HEK293T (cell line): ENCODE data around the gene PIBF1.

Experiments used
- CTCF ChIA-PET: fragments of 350-600 bp; formaldehyde crosslinking; extraction: SDS; loops from one replicate; lab custom pipeline; 2021; ENCODE audit warnings: antibody characterized with exemption, inconsistent platforms; lab: Yijun Ruan, JAX
- POLR2A ChIA-PET: fragments of 350-600 bp; formaldehyde crosslinking; extraction: SDS; loops from one replicate; lab custom pipeline; 2020; ENCODE audit warnings: antibody characterized with exemption, inconsistent platforms; lab: Yijun Ruan, JAX
- DNase-seq: peaks from one replicate; pipeline ENCODE4 v3.0.0; 2012; ENCODE audit warnings: mixed read lengths; ENCODE audit errors: extremely low spot score
- ARNT ChIP-seq: fragments of 450-650 bp; IDR thresholded peaks from 2 replicates; pipeline ENCODE4 v1.6.1; 2017; ENCODE audit warnings: mild to moderate bottlenecking
- BHLHE40 ChIP-seq: fragments of 450-650 bp; IDR thresholded peaks from 2 replicates; pipeline ENCODE4 v1.6.1; 2016; ENCODE audit warnings: mild to moderate bottlenecking, moderate library complexity, borderline replicate concordance
- CTBP1 ChIP-seq: fragments of 450-650 bp; IDR thresholded peaks from 2 replicates; pipeline ENCODE4 v1.6.1; 2016; ENCODE audit warnings: borderline replicate concordance
- ELF4 ChIP-seq: fragments of 450-650 bp; IDR thresholded peaks from 2 replicates; pipeline ENCODE4 v1.6.1; 2017; ENCODE audit warnings: antibody characterized with exemption
- FOXA1 ChIP-seq: fragments of 450-650 bp; IDR thresholded peaks from 2 replicates; pipeline ENCODE4 v1.6.1; 2016; ENCODE audit warnings: mild to moderate bottlenecking
- FOXK2 ChIP-seq: fragments of 450-650 bp; IDR thresholded peaks from 2 replicates; pipeline ENCODE4 v1.6.1; 2016; ENCODE audit warnings: mild to moderate bottlenecking
- FOXM1 ChIP-seq: fragments of 450-650 bp; IDR thresholded peaks from 2 replicates; pipeline ENCODE4 v1.6.1; 2017; ENCODE audit warnings: mild to moderate bottlenecking, borderline replicate concordance
- HDGF ChIP-seq: fragments of 450-650 bp; IDR thresholded peaks from 2 replicates; pipeline ENCODE4 v1.6.1; 2017; ENCODE audit warnings: antibody characterized with exemption, borderline replicate concordance
- L3MBTL2 ChIP-seq: fragments of 450-650 bp; conservative IDR thresholded peaks from 2 replicates; pipeline ENCODE4 v1.6.1; 2016; ENCODE audit warnings: mild to moderate bottlenecking
- LEF1 ChIP-seq: fragments of 450-650 bp; IDR thresholded peaks from 2 replicates; pipeline ENCODE4 v1.6.1; 2017; ENCODE audit warnings: mild to moderate bottlenecking, borderline replicate concordance
- NFRKB ChIP-seq: fragments of 450-650 bp; IDR thresholded peaks from 2 replicates; pipeline ENCODE4 v1.6.1; 2016; ENCODE audit warnings: mild to moderate bottlenecking, moderate library complexity
- PKNOX1 ChIP-seq: fragments of 450-650 bp; IDR thresholded peaks from 2 replicates; pipeline ENCODE4 v1.6.1; 2016
- SP1 ChIP-seq: fragments of 450-650 bp; IDR thresholded peaks from 2 replicates; pipeline ENCODE4 v1.6.1; 2017
- SUZ12 ChIP-seq: fragments of 450-650 bp; IDR thresholded peaks from 2 replicates; pipeline ENCODE4 v1.6.1; 2016; ENCODE audit warnings: mild to moderate bottlenecking
- TARDBP ChIP-seq: fragments of 450-650 bp; IDR thresholded peaks from 2 replicates; pipeline ENCODE4 v1.6.1; 2016
- ZNF384 ChIP-seq: fragments of 450-650 bp; IDR thresholded peaks from 2 replicates; pipeline ENCODE4 v1.6.1; 2016

Gene PIBF1

GRCh38 chr13:72986197-72986596, 204.3 kb downstream of the PIBF1 start:
- no peak for TF ChIP-seq ELF4
- no peak for TF ChIP-seq TARDBP
- TF ChIP-seq HDGF, result no peak
- TF ChIP-seq BHLHE40, result no peak
- TF ChIP-seq SP1, result no peak
- TF ChIP-seq SUZ12, result no peak
- no peak for TF ChIP-seq FOXK2
- no peak for TF ChIP-seq PKNOX1
- TF ChIP-seq ZNF384, result no peak
- TF ChIP-seq FOXA1, result no peak
- no peak for TF ChIP-seq LEF1
- TF ChIP-seq CTBP1, result no peak
- TF ChIP-seq NFRKB, result no peak
- DNase-seq, result no peak
- ChIA-PET POLR2A (no interaction called here), CTCF (interaction anchor here (1.1 kb wide), 1 partner anchor 10 kb away, joined by 3 read pairs; no protein-coding TSS in a partner anchor)

DNA sequence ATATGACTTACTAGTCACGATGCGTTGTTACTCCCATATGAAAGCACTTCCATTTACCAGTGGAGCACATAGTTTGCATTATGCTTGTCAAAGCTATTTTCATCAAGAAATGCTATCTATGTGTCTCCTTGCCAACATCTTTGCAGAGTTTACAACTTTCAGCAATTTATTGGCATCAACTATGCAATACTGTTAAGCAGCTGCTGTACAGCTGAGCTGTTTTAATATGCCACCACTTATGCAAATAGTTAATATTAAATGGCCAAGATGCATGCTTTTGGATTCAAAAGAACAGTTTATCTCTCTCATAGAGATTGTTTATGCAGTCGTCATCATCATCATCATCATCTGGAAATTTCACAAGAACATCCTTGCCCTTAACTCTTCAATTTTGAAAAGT, 209.0 kb downstream of the PIBF1 start:
- POLR2A ChIA-PET, result no interaction called here
- no peak for DNase-seq
- CTCF ChIA-PET, result no interaction called here
- no peak for TF ChIP-seq L3MBTL2
- no peak for TF ChIP-seq BHLHE40
- no peak for TF ChIP-seq ZNF384
- TF ChIP-seq ARNT, result no peak
- TF ChIP-seq HDGF, result no peak
- TF ChIP-seq CTBP1, result no peak

DNA sequence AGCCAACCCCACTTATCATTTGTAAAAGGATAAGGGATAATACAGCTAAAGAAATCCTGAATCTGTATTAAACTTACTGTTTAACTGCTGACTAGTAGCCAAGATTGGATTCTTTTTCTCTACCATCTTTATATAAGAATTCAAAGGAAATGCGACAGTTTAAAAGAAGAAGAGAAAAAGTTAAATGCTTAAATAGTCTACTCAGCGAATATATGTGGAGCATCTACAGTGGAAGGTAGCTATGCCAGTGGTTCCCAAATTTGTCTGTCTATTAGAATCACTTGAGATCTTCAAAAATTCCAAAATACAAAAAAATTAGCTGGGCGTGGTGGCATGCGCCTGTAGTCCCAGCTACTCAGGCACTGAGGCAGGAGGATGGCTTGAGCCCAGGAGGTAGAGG, 216.1 kb downstream of the PIBF1 start:
- ChIA-PET CTCF (no interaction called here), POLR2A (no interaction called here)
- no peak for TF ChIP-seq ELF4
- TF ChIP-seq BHLHE40, result no peak
- TF ChIP-seq HDGF, result no peak
- no peak for TF ChIP-seq SUZ12
- no peak for TF ChIP-seq SP1
- DNase-seq, result no peak

DNA sequence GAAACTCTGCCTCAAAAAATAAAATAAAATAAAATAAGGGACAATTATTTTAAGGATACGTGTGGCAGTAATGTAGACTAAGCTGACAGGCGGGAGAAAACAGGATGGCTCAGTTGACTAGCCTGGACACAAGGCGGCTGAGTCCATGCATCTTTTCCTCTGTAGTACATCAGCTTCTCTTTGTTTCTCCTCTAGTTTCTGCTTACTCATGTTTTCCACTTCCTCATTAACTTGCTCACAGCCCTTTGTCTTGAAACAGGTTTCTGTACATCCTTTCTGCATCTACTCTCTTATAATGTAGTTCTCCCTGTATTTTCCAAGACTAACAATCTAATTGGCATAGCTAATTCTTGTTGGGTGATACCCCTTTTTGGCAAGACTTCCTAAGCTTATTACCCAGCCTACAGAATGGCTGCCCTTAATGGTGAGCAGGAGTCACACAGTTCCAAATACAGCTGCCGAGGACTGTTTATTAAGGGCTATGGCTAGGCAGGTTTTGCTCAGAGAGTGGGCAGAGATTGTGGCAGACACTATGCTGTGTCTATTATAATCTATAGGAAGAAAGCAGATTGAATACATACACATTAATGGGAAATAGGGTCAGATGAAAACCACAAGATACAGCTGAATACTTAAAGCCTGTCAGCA, 218.2 kb downstream of the PIBF1 start:
- CTCF ChIA-PET, result interaction anchor here (0.6 kb wide), 1 partner anchor 291 kb away, joined by 3 read pairs; no protein-coding TSS in a partner anchor
- POLR2A ChIA-PET, result no interaction called here
- no peak for DNase-seq
- TF ChIP-seq PKNOX1 (no peak), NFRKB (no peak), SUZ12 (no peak), CTBP1 (no peak), L3MBTL2 (no peak), FOXA1 (no peak), LEF1 (no peak), FOXM1 (no peak), SP1 (no peak)

GRCh38 chr13:73001971-73002370, 220.0 kb downstream of the PIBF1 start:
- ChIA-PET CTCF (no interaction called here), POLR2A (no interaction called here)
- no peak for DNase-seq
- TF ChIP-seq ELF4 (no peak), TARDBP (no peak), ARNT (no peak)

- DNase-seq, result no peak
- no peak for TF ChIP-seq SP1
- no peak for TF ChIP-seq L3MBTL2
- TF ChIP-seq ELF4, result no peak
- TF ChIP-seq HDGF, result no peak
- TF ChIP-seq LEF1, result no peak
- TF ChIP-seq NFRKB, result no peak
- ChIA-PET POLR2A (no interaction called here), CTCF (no interaction called here)
These were observed 229.8 kb downstream of the PIBF1 start for GRCh38 chr13:73011751-73012150.

DNA sequence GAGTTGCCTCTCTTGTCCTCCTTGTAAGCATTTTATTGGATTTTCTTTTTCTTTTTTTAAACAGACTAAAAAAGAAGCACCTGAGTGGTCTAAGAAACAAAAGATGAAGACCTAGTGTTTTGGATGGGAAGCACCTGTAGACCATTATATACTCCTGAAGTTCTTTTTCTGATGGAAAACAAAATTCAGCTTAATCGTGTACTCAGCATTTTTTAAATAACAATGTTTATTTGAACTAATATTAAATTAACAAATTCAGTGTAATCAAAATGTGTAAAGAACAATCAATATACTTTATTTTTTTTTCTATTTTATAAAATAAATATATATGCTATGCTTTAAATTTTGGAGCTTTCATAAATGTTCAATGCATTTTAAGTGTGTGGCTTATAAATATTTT, 233.9 kb downstream of the PIBF1 start:
- ChIA-PET CTCF (no interaction called here), POLR2A (no interaction called here)
- DNase-seq, result no peak
- no peak for TF ChIP-seq NFRKB
- no peak for TF ChIP-seq L3MBTL2
- TF ChIP-seq PKNOX1, result no peak
- TF ChIP-seq FOXA1, result no peak
- TF ChIP-seq ZNF384, result no peak
- no peak for TF ChIP-seq FOXK2
- no peak for TF ChIP-seq SP1
- TF ChIP-seq ELF4, result no peak
- no peak for TF ChIP-seq LEF1
- no peak for TF ChIP-seq BHLHE40
- TF ChIP-seq TARDBP, result no peak
- TF ChIP-seq FOXM1, result no peak
- no peak for TF ChIP-seq CTBP1
- TF ChIP-seq SUZ12, result no peak
- no peak for TF ChIP-seq HDGF
- no peak for TF ChIP-seq ARNT
